ENCODE results near the gene GNB4. TPM values are rescaled to one million over a fixed set of nuclear protein-coding genes. Genes with fewer than 3 reads are reported as not detected.

GNB4 gene
- total RNA-seq, 1 experiment from 2014 or later = 19.4 TPM

DNA sequence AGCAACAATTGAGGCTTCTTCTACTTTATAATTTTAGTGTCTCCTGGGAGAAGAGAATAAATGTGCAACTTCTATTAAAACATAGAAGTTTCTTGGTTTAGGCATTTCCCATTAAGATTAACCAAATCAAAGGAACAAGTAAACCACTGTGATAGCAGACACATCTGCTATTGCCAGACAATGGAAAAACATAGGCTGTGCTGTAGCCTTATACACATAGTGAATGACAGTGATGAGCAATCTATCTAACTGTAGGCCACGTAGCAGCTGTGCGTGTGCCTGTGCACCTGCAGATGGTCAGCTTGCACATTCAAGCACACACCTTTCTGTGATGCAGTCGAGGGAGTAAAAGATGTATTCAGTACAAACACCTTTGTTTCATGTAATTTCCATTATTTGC, 32.7 kb downstream of the GNB4 start:
- CTCF ChIA-PET = no interaction called here
- no peak for TF ChIP-seq EZH2 (IDR thresholded peaks at IDR 0.05; ENCODE audit: low read depth)
- TF ChIP-seq, protein P1, sequence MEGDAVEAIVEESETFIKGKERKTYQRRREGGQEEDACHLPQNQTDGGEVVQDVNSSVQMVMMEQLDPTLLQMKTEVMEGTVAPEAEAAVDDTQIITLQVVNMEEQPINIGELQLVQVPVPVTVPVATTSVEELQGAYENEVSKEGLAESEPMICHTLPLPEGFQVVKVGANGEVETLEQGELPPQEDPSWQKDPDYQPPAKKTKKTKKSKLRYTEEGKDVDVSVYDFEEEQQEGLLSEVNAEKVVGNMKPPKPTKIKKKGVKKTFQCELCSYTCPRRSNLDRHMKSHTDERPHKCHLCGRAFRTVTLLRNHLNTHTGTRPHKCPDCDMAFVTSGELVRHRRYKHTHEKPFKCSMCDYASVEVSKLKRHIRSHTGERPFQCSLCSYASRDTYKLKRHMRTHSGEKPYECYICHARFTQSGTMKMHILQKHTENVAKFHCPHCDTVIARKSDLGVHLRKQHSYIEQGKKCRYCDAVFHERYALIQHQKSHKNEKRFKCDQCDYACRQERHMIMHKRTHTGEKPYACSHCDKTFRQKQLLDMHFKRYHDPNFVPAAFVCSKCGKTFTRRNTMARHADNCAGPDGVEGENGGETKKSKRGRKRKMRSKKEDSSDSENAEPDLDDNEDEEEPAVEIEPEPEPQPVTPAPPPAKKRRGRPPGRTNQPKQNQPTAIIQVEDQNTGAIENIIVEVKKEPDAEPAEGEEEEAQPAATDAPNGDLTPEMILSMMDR (conservative IDR thresholded peaks at IDR 0.05) = no peak
- Histone ChIP-seq H2AFZ (no peak overlapping the region), H3K4me3 (no peak overlapping the region), H3K79me2 (ENCODE audit: low read depth) (no peaks in the 10 kb centered on the region), H3K4me1 (replicated peaks; ENCODE audit: insufficient read depth) (no peaks in the 10 kb centered on the region), H4K20me1 (ENCODE audit: insufficient read depth) (no peaks in the 10 kb centered on the region), H3K4me2 (no peak overlapping the region), H3K9me3 (ENCODE audit: insufficient read depth, low read depth) (no peaks in the 10 kb centered on the region), H3F3A (ENCODE audit: insufficient read depth, low read depth) (no peaks in the 10 kb centered on the region), H3K27ac (no peak overlapping the region), H3K9me2 (ENCODE audit: insufficient read depth) (no peaks in the 10 kb centered on the region), H3K36me3 (ENCODE audit: low read depth) (no peaks in the 10 kb centered on the region), H3K27me3 (ENCODE audit: insufficient read depth, low read depth) (no peaks in the 10 kb centered on the region)
- intact Hi-C loops (cut with micrococcal nuclease; ENCODE audit: unreplicated experiment) = no loop called here
- POLR2A ChIA-PET (ENCODE audit: unreplicated experiment) = interaction anchor here (0.9 kb wide), 1 partner anchor 331 kb away, joined by 4 read pairs; no protein-coding TSS in a partner anchor
- BruUV-seq (replicated peaks) = no TSS peak
- no peak for DNase-seq

DNA sequence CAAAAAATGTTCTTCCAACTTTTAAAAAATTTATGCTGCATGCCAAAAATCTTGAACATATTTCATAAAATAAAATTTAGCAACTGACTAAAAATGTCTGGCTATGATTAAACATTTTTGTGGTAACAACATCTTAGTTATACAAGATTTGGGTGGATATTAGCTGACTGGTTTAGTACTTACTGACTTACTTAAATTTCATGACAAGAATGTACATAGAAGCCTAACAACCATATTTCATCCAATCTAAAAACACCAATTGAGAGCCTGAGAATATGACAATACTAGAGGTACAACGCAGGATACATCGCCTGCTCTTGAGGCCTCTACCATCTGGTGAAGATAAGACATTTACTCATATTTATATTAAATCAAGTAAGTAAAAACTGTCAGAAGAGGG, 34.6 kb downstream of the GNB4 start:
- Histone ChIP-seq H3K4me1 (replicated peaks; ENCODE audit: insufficient read depth) (no peaks in the 10 kb centered on the region), H4K20me1 (ENCODE audit: insufficient read depth) (no peaks in the 10 kb centered on the region), H3K9me2 (ENCODE audit: insufficient read depth) (no peaks in the 10 kb centered on the region), H3K79me2 (ENCODE audit: low read depth) (no peaks in the 10 kb centered on the region), H3K9me3 (ENCODE audit: insufficient read depth, low read depth) (no peaks in the 10 kb centered on the region), H3K4me2 (no peak overlapping the region), H3K27me3 (ENCODE audit: insufficient read depth, low read depth) (no peaks in the 10 kb centered on the region), H3K36me3 (ENCODE audit: low read depth) (no peaks in the 10 kb centered on the region), H2AFZ (no peak overlapping the region), H3K27ac (no peak overlapping the region), H3K4me3 (no peak overlapping the region), H3F3A (ENCODE audit: insufficient read depth, low read depth) (no peaks in the 10 kb centered on the region)
- no TSS peak for BruUV-seq (replicated peaks)
- POLR2A ChIA-PET (ENCODE audit: unreplicated experiment) = no interaction called here
- TF ChIP-seq, protein P1 (conservative IDR thresholded peaks at IDR 0.05) = no peak
- no peak for TF ChIP-seq EZH2 (IDR thresholded peaks at IDR 0.05; ENCODE audit: low read depth)
- intact Hi-C loops (cut with micrococcal nuclease; ENCODE audit: unreplicated experiment) = no loop called here
- CTCF ChIA-PET = no interaction called here
- DNase-seq = no peak

DNA sequence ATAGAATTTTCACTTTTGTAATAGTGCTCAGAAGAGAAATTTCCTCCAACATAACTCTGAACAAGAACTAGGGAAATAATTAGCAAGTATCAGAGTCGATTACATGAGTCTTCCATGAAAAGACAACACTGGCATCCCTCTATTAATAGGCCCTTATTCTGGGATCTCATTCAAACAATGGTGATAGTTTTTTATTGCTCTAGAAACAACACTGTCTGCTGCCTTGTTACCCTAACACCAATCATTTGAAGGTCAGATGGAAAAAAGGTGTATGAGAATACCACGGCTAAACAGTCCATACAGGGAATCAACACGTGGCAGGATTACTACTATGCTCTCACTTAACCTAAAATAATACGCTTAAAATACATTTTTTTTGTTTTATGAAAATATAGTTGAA, 35.9 kb downstream of the GNB4 start:
- Histone ChIP-seq H3K9me2 (ENCODE audit: insufficient read depth) (no peaks in the 10 kb centered on the region), H3K27me3 (ENCODE audit: insufficient read depth, low read depth) (no peaks in the 10 kb centered on the region), H3K27ac (no peak overlapping the region), H3K4me2 (no peak overlapping the region), H3K9me3 (ENCODE audit: insufficient read depth, low read depth) (no peaks in the 10 kb centered on the region), H3K4me3 (no peak overlapping the region), H4K20me1 (ENCODE audit: insufficient read depth) (no peaks in the 10 kb centered on the region), H3K79me2 (ENCODE audit: low read depth) (no peaks in the 10 kb centered on the region), H2AFZ (no peak overlapping the region), H3K36me3 (ENCODE audit: low read depth) (no peaks in the 10 kb centered on the region), H3F3A (ENCODE audit: insufficient read depth, low read depth) (no peaks in the 10 kb centered on the region), H3K4me1 (replicated peaks; ENCODE audit: insufficient read depth) (no peaks in the 10 kb centered on the region)
- POLR2A ChIA-PET (ENCODE audit: unreplicated experiment) = no interaction called here
- CTCF ChIA-PET = no interaction called here
- TF ChIP-seq, protein P1 (conservative IDR thresholded peaks at IDR 0.05) = no peak
- no peak for TF ChIP-seq EZH2 (IDR thresholded peaks at IDR 0.05; ENCODE audit: low read depth)
- intact Hi-C loops (cut with micrococcal nuclease; ENCODE audit: unreplicated experiment) = no loop called here
- no peak for DNase-seq
- BruUV-seq (replicated peaks) = no TSS peak
